MCF 10A (cell line): Measurements from ENCODE around the gene ZNF605. TPM values are rescaled to one million over a fixed set of nuclear protein-coding genes. Genes with fewer than 3 reads are reported as not detected.
A peak's percentile ranks its signal among the peaks of the same experiment; 100 is the strongest.

Experiments
- BruUV-seq: library from RNA; stranded (reverse); fragments of 400-500 nt; replicated peaks from 2 replicates; lab custom pipeline; 2021; lab: Mats Ljungman, UMichigan
- CTCF ChIA-PET: fragments of 300-600 bp; sonication (Branson Sonifier 250); formaldehyde crosslinking; extraction: SDS; loops from one replicate; lab custom pipeline; 2021; ENCODE audit warnings: antibody characterized with exemption, inconsistent platforms; lab: Yijun Ruan, JAX
- POLR2A ChIA-PET: fragments of 300-600, 350-650 bp; sonication (Branson Sonifier 250); formaldehyde crosslinking; extraction: SDS; loops from one replicate; lab custom pipeline; 2020; ENCODE audit warnings: antibody characterized with exemption, inconsistent platforms; lab: Yijun Ruan, JAX
- DNase-seq: peaks from one replicate; pipeline ENCODE4 v3.0.0-alpha.2; 2018; ENCODE audit not compliant: unreplicated experiment
- H3K27ac Mint-ChIP-seq: one replicate; pipeline ENCODE4 v1.8.0; 2022; ENCODE audit warnings: mild to moderate bottlenecking, low read depth, mixed read lengths; ENCODE audit not compliant: unreplicated experiment
- H3K27me3 Mint-ChIP-seq: one replicate; pipeline ENCODE4 v1.8.0; 2022; ENCODE audit warnings: mixed read lengths; ENCODE audit not compliant: insufficient read depth, unreplicated experiment
- H3K36me3 Mint-ChIP-seq: one replicate; pipeline ENCODE4 v1.8.0; 2022; ENCODE audit warnings: mild to moderate bottlenecking, moderate library complexity, mixed read lengths; ENCODE audit not compliant: insufficient read depth, unreplicated experiment
- H3K4me1 Mint-ChIP-seq: one replicate; pipeline ENCODE4 v1.8.0; 2022; ENCODE audit warnings: mixed read lengths; ENCODE audit not compliant: insufficient read depth, unreplicated experiment
- H3K4me3 Mint-ChIP-seq: one replicate; pipeline ENCODE4 v1.8.0; 2022; ENCODE audit warnings: mild to moderate bottlenecking, moderate library complexity, mixed read lengths; ENCODE audit not compliant: unreplicated experiment
- H3K9me3 Mint-ChIP-seq: one replicate; pipeline ENCODE4 v1.8.0; 2022; ENCODE audit warnings: mixed read lengths; ENCODE audit not compliant: unreplicated experiment
- intact Hi-C: fragments of 100-400 bp; cut with micrococcal nuclease; formaldehyde crosslinking; loops from 2 replicates; pipeline ENCODE4 v1.14.1; 2022
- total RNA-seq: library from RNA; stranded (reverse); gene quantifications from 2 replicates; pipeline ENCODE4 v1.2.3, GENCODE V29; 2022
- TF ChIP-seq, protein P1 (sequence below): fragments of 200-600 bp; IDR thresholded peaks from one replicate; pipeline ENCODE4 v1.8.0; 2022; ENCODE audit warnings: antibody characterized with exemption, mild to moderate bottlenecking; ENCODE audit not compliant: unreplicated experiment

ZNF605 gene
- total RNA-seq, 1 experiment from 2014 or later, result 12.0 TPM

DNA sequence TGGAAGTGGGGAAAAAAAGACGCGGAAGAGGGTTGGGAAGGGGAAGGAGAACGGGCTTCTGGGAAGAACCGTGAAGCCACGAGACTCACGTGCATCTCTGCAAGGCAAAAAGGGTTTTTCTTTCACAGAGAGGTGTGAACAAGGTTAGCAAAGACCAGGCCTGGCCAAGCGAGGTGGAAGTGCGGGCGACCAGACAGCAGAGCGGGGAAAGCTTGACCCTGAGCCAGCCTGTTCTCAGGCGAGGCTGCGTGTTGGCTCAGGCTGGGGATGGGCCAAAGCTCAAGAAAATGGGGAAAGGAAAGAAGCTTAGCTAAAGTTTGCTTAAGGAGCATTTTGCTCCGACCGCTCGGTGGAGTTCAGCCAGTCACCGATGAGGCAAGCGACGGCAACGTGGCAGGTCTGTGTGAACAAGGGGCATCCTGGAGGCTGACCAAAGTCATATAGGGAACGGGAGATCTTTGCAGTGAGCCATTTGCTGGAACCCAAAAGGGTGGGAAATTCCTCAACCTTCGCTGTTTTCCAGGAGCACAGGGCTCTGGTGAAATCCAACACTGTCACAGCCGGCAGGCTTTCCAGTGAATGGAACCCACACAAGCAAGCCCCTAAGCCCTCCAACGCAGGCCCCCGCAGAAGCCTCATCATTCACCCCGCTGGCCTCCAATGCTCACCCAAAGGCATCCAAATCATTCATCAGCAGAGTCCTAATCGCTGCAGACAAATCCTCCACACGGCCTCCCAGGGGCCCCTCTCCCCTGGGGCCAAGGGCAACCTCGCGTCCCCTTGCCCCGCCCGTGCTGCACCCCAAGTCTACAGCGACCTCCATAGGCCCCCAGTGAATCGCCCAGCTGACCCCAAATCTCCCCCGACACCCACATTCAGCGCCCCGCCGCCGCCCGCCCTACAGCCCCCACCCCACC, 754 bp downstream of the ZNF605 start:
- Mint-ChIP-seq H3K27me3 (no peaks in the 10 kb centered on the region), H3K4me1 (peaks cover 10% of the 10 kb centered on the region), H3K4me3 (peak overlapping the region; percentile 83), H3K27ac (peak overlapping the region; percentile 88), H3K9me3 (peaks cover 9% of the 10 kb centered on the region), H3K36me3 (peaks cover 14% of the 10 kb centered on the region)
- TSS peak; percentile 43 for BruUV-seq
- ChIA-PET CTCF (interaction anchor here (0.7 kb wide), 1 partner anchor 151 kb away, joined by 3 read pairs; no protein-coding TSS in a partner anchor), POLR2A (interaction anchor here (0.7 to 2.3 kb wide), 2 partner anchors 24 to 31 kb away, joined by 3 to 9 read pairs; partner anchors contain the start of gene ZNF26)
- intact Hi-C loops, result no loop called here
- TF ChIP-seq, protein P1, sequence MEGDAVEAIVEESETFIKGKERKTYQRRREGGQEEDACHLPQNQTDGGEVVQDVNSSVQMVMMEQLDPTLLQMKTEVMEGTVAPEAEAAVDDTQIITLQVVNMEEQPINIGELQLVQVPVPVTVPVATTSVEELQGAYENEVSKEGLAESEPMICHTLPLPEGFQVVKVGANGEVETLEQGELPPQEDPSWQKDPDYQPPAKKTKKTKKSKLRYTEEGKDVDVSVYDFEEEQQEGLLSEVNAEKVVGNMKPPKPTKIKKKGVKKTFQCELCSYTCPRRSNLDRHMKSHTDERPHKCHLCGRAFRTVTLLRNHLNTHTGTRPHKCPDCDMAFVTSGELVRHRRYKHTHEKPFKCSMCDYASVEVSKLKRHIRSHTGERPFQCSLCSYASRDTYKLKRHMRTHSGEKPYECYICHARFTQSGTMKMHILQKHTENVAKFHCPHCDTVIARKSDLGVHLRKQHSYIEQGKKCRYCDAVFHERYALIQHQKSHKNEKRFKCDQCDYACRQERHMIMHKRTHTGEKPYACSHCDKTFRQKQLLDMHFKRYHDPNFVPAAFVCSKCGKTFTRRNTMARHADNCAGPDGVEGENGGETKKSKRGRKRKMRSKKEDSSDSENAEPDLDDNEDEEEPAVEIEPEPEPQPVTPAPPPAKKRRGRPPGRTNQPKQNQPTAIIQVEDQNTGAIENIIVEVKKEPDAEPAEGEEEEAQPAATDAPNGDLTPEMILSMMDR, result no peak
- DNase-seq, result peak; percentile 4

DNA sequence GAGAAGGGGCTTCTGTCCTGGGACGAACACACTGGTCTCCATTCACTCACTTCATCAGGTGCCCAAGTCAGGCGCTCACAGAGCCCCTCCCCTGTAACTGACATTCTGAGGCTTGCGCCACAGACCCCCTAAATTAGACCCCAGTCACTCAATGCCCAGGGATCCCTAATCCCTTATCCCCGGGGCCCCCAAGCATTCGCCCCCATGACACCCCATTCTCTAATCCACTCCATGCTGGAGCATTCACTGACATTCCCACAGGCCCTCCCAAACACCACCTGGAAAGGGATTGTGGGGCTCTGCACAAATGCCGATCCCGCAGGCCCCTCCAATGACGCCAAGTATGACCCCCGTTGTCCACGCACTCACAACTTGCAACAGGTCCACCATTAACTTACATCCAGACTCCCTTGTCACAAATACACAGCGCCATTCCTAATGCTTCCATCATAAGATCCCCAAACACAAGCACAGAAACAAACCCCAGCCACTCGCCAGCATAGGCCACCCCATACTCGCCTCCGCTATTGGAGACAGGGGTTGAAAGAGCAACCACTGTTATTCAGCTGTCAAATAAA, 1.5 kb downstream of the ZNF605 start:
- BruUV-seq, result no TSS peak
- Mint-ChIP-seq H3K9me3 (peaks cover 9% of the 10 kb centered on the region), H3K4me3 (peak overlapping the region; percentile 83), H3K27me3 (no peaks in the 10 kb centered on the region), H3K4me1 (peaks cover 10% of the 10 kb centered on the region), H3K27ac (peak overlapping the region; percentile 3), H3K36me3 (peaks cover 16% of the 10 kb centered on the region)
- intact Hi-C loops, result no loop called here
- POLR2A ChIA-PET, result interaction anchor here (0.7 to 2.3 kb wide), 2 partner anchors 23 to 32 kb away, joined by 3 to 9 read pairs; partner anchors contain the start of gene ZNF26
- CTCF ChIA-PET, result interaction anchor here (0.7 kb wide), 1 partner anchor 152 kb away, joined by 3 read pairs; no protein-coding TSS in a partner anchor
- no peak for DNase-seq
- TF ChIP-seq, protein P1, result no peak

DNA sequence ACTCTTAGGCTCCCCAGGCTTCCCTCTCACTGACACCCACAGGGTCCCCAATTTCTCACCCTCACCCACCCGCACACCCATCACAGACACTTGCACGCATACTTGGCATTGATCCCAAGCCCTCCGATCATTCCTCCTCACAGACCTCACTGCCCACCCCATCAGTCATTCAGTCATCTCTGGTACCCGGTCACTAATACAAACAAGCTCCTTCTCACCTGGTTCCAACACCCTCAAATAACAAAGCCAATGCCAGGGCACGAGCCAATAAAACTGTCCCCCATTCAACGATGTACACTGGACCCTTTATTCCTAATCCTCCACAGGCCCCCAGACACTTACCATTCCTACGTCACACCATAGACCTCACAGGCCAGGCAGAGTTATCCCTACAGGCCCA, 2.3 kb downstream of the ZNF605 start:
- H3K4me1 Mint-ChIP-seq, result peaks cover 10% of the 10 kb centered on the region
- H3K4me3 Mint-ChIP-seq, result no peak overlapping the region
- ChIA-PET POLR2A (no interaction called here), CTCF (no interaction called here)
- TF ChIP-seq, protein P1, result no peak
- intact Hi-C loops, result no loop called here
- no peaks in the 10 kb centered on the region for H3K27me3 Mint-ChIP-seq
- peaks cover 9% of the 10 kb centered on the region for H3K9me3 Mint-ChIP-seq
- peaks cover 13% of the 10 kb centered on the region for H3K36me3 Mint-ChIP-seq
- H3K27ac Mint-ChIP-seq, result no peak overlapping the region
- no TSS peak for BruUV-seq
- no peak for DNase-seq

DNA sequence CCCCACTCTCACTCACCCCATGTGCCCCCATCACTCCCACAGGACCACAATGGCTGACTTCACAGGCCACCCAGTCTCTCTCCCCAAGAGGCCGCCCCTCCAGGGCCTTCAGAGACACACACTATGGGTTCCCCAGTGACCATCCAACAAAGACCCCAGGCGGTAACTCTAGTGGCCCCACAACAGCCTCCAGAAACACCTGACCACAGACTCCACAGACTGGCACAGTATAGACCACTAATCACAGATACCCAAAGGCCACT, 3.0 kb downstream of the ZNF605 start:
- Mint-ChIP-seq H3K27ac (no peak overlapping the region), H3K36me3 (peaks cover 20% of the 10 kb centered on the region), H3K9me3 (peaks cover 9% of the 10 kb centered on the region), H3K27me3 (no peaks in the 10 kb centered on the region), H3K4me3 (no peak overlapping the region), H3K4me1 (peaks cover 10% of the 10 kb centered on the region)
- DNase-seq, result no peak
- ChIA-PET CTCF (no interaction called here), POLR2A (no interaction called here)
- BruUV-seq, result no TSS peak
- intact Hi-C loops, result no loop called here
- TF ChIP-seq, protein P1, result no peak
